HepG2 (cell line): Measurements from ENCODE around the gene DNAJB11. TPM values are rescaled to one million over a fixed set of nuclear protein-coding genes. Genes with fewer than 3 reads are reported as not detected.

Experiments
- ATM ChIP-seq: fragments of 450-650 bp; IDR thresholded peaks from 2 replicates; pipeline ENCODE4 v1.7.1; 2017; ENCODE audit warnings: mild to moderate bottlenecking, borderline replicate concordance
- CBX5 ChIP-seq: sonication (generic); formaldehyde crosslinking; IDR thresholded peaks from 2 replicates; pipeline ENCODE4 v1.4.0; 2020; ENCODE audit warnings: missing genetic modification reagents, borderline replicate concordance
- GRHL1 ChIP-seq: sonication (generic); formaldehyde crosslinking; conservative IDR thresholded peaks from 2 replicates; pipeline ENCODE4 v1.8.0; 2022; ENCODE audit warnings: missing genetic modification reagents
- HMG20B ChIP-seq: conservative IDR thresholded peaks from 2 replicates; pipeline ENCODE4 v1.6.1; 2016; ENCODE audit warnings: missing genetic modification reagents, missing compliant biosample characterization
- HNF4A ChIP-seq: sonication (generic); formaldehyde crosslinking; IDR thresholded peaks from 2 replicates; pipeline ENCODE4 v1.4.0; 2020; ENCODE audit warnings: missing genetic modification reagents
- KLF16 ChIP-seq, 2 experiments: sonication (generic) in 1 of 2; formaldehyde crosslinking in 1 of 2; IDR thresholded peaks; 2 replicates each; pipeline versions ENCODE4 v1.6.1 to v1.8.0; 2016 to 2023; ENCODE audit warnings: missing genetic modification reagents in 2 of 2, missing compliant biosample characterization in 1 of 2
- NCOR1 ChIP-seq: fragments of 200-600 bp; sonication (generic); IDR thresholded peaks from 2 replicates; pipeline ENCODE4 v1.7.0; 2017; ENCODE audit warnings: antibody characterized with exemption, low read length, borderline replicate concordance
- NFRKB ChIP-seq: fragments of 450-650 bp; IDR thresholded peaks from 2 replicates; pipeline ENCODE4 v1.6.1; 2017
- PPARG ChIP-seq: conservative IDR thresholded peaks from 2 replicates; pipeline ENCODE4 v1.6.1; 2016; ENCODE audit warnings: missing biosample characterization, missing genetic modification reagents
- SALL2 ChIP-seq: sonication (generic); formaldehyde crosslinking; IDR thresholded peaks from 2 replicates; pipeline ENCODE4 v1.8.1; 2023; ENCODE audit warnings: mild to moderate bottlenecking, missing genetic modification reagents, inconsistent platforms
- TCF12 ChIP-seq, 2 experiments: fragments of 450-650 bp in 1 of 2; sonication (generic) in 1 of 2; formaldehyde crosslinking in 1 of 2; IDR thresholded peaks; 2 replicates each; pipeline versions ENCODE4 v1.6.1 to v1.8.0; 2017 to 2022; ENCODE audit warnings: antibody characterized with exemption in 1 of 2, mild to moderate bottlenecking in 1 of 2, missing genetic modification reagents in 1 of 2, moderate library complexity in 1 of 2
- TP53 ChIP-seq: sonication (generic); formaldehyde crosslinking; conservative IDR thresholded peaks from 2 replicates; pipeline ENCODE4 v1.4.0; 2020; ENCODE audit warnings: missing genetic modification reagents
- ZBTB20 ChIP-seq: sonication (generic); formaldehyde crosslinking; IDR thresholded peaks from 2 replicates; pipeline ENCODE4 v1.8.1; 2023; ENCODE audit warnings: missing genetic modification reagents, low read depth, mild to moderate bottlenecking, borderline replicate concordance
- ZNF44 ChIP-seq: sonication (generic); formaldehyde crosslinking; IDR thresholded peaks from 2 replicates; pipeline ENCODE4 v1.5.1; 2020; ENCODE audit warnings: mild to moderate bottlenecking, missing genetic modification reagents
- ZNF619 ChIP-seq: sonication (generic); formaldehyde crosslinking; IDR thresholded peaks from 2 replicates; pipeline ENCODE4 v1.4.0; 2020; ENCODE audit warnings: mild to moderate bottlenecking, missing genetic modification reagents
- ZNF7 ChIP-seq: IDR thresholded peaks from 2 replicates; pipeline ENCODE4 v1.6.1; 2016; ENCODE audit warnings: missing biosample characterization, missing genetic modification reagents
- polyA plus RNA-seq, 8 experiments: library from polyadenylated mRNA; depleted of rRNA in 3 of 8; stranded (reverse) in 7 of 8; unstranded in 1 of 8; fragments of >200 nt; fragmentation: Illumina TruSeq in 4 of 8; extraction: Trizol in 4 of 8; gene quantifications; 2 replicates each; pipeline versions ENCODE4 v1.2.1 to v1.2.3, GENCODE V29; 2011 to 2016; ENCODE audit warnings: low read depth in 4 of 8, missing spikeins in 1 of 8, mixed read lengths in 1 of 8; ENCODE audit not compliant: insufficient read depth in 1 of 8
- total RNA-seq, 5 experiments: library from RNA; depleted of rRNA; stranded (reverse); fragments of >200 nt; fragmentation: Illumina TruSeq; extraction: Trizol; gene quantifications; 2 replicates each; pipeline ENCODE4 v1.2.3, GENCODE V29; 2016; ENCODE audit warnings: low read depth in 1 of 5
- TF ChIP-seq, protein P1 (sequence below): sonication (generic); formaldehyde crosslinking; IDR thresholded peaks from 2 replicates; pipeline ENCODE4 v1.4.0; 2020; ENCODE audit warnings: missing genetic modification reagents, borderline replicate concordance
- TF ChIP-seq, protein P2 (sequence below): sonication (generic); formaldehyde crosslinking; IDR thresholded peaks from 2 replicates; pipeline ENCODE4 v1.5.1; 2020; ENCODE audit warnings: missing genetic modification reagents, mild to moderate bottlenecking, borderline replicate concordance
- TF ChIP-seq, protein P3 (sequence below): sonication (generic); formaldehyde crosslinking; IDR thresholded peaks from 2 replicates; pipeline ENCODE4 v1.5.0; 2020; ENCODE audit warnings: mild to moderate bottlenecking, missing genetic modification reagents

Gene DNAJB11
- total and polyA plus RNA-seq, 2 of the 13 experiments (the other 11 are each of a cell fraction or from before 2014, with no cell fraction given), result 41.0 to 132 TPM

DNA sequence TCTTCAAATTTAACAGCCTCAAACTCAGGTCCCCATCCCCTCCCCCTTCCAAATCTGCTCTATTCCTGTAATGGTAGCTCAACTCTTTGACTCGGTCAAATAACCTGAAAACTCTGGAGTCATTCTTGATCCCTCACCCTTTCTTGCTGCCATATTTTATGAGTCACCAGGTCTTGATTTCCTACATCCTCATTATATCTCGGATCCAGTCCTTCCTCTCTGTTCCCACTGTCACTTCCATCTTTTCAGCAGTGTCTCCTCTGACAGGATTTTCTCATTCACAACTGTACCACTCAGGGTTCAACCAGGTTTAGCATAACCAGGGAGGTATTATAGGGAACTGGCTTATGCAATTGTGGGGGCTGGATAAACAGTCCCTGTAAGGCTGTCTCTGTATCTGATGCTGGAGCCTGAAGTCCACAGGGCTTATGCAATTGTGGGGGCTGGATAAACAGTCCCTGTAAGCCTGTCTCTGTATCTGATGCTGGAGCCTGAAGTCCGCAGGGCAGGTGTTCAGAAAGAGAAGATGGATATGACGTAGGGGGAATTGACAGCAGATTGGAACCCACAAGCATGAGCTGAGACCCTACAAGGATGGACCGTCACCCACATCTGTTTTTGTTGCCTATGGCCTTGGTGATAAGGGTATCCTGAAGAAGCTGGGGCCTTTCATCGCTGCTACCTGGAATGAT is 60.6 kb downstream of the DNAJB11 start (continued):
- TF ChIP-seq, protein P1, sequence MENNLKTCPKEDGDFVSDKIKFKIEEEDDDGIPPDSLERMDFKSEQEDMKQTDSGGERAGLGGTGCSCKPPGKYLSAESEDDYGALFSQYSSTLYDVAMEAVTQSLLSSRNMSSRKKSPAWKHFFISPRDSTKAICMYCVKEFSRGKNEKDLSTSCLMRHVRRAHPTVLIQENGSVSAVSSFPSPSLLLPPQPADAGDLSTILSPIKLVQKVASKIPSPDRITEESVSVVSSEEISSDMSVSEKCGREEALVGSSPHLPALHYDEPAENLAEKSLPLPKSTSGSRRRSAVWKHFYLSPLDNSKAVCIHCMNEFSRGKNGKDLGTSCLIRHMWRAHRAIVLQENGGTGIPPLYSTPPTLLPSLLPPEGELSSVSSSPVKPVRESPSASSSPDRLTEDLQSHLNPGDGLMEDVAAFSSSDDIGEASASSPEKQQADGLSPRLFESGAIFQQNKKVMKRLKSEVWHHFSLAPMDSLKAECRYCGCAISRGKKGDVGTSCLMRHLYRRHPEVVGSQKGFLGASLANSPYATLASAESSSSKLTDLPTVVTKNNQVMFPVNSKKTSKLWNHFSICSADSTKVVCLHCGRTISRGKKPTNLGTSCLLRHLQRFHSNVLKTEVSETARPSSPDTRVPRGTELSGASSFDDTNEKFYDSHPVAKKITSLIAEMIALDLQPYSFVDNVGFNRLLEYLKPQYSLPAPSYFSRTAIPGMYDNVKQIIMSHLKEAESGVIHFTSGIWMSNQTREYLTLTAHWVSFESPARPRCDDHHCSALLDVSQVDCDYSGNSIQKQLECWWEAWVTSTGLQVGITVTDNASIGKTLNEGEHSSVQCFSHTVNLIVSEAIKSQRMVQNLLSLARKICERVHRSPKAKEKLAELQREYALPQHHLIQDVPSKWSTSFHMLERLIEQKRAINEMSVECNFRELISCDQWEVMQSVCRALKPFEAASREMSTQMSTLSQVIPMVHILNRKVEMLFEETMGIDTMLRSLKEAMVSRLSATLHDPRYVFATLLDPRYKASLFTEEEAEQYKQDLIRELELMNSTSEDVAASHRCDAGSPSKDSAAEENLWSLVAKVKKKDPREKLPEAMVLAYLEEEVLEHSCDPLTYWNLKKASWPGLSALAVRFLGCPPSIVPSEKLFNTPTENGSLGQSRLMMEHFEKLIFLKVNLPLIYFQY (CRISPR knock-in tag), result 0 out of 2 replicates have a peak, but pooled peaks have one; percentile 24
- TF ChIP-seq ZNF7 (CRISPR knock-in tag) (no peak), CBX5 (peak; percentile 61; the same call in 1 of the 2 replicates), KLF16 (CRISPR knock-in tag; IDR thresholded peaks at IDR 0.05) (peak in 1 of 2 experiments; percentile 60; a peak in 1 of 4 replicates), ZBTB20 (CRISPR knock-in tag) (peak; percentile 84; the same call in 1 of the 2 replicates), GRHL1 (CRISPR knock-in tag) (no peak), PPARG (CRISPR knock-in tag) (0 out of 2 replicates have a peak, but pooled peaks have one; percentile 46), ATM (peak; percentile 59; the same call in 1 of the 2 replicates), ZNF44 (0 out of 2 replicates have a peak, but pooled peaks have one; percentile 33), HMG20B (peak; percentile 71; the same call in 1 of the 2 replicates), TCF12 (IDR thresholded peaks at IDR 0.05) (no peak), TCF12 (CRISPR knock-in tag; IDR thresholded peaks at IDR 0.05) (peak; percentile 64; the same call in 1 of the 2 replicates), HNF4A (peak; percentile 97), SALL2 (CRISPR knock-in tag) (peak; percentile 78; the same call in 1 of the 2 replicates), NCOR1 (peak; percentile 88), ZNF619 (CRISPR knock-in tag) (0 out of 2 replicates have a peak, but pooled peaks have one; percentile 44), TP53 (CRISPR knock-in tag) (0 out of 2 replicates have a peak, but pooled peaks have one; percentile 21), NFRKB (no peak)
- TF ChIP-seq, protein P2, sequence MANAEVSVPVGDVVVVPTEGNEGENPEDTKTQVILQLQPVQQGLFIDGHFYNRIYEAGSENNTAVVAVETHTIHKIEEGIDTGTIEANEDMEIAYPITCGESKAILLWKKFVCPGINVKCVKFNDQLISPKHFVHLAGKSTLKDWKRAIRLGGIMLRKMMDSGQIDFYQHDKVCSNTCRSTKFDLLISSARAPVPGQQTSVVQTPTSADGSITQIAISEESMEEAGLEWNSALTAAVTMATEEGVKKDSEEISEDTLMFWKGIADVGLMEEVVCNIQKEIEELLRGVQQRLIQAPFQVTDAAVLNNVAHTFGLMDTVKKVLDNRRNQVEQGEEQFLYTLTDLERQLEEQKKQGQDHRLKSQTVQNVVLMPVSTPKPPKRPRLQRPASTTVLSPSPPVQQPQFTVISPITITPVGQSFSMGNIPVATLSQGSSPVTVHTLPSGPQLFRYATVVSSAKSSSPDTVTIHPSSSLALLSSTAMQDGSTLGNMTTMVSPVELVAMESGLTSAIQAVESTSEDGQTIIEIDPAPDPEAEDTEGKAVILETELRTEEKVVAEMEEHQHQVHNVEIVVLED, result peak; percentile 63; the same call in 1 of the 2 replicates
- TF ChIP-seq, protein P3, sequence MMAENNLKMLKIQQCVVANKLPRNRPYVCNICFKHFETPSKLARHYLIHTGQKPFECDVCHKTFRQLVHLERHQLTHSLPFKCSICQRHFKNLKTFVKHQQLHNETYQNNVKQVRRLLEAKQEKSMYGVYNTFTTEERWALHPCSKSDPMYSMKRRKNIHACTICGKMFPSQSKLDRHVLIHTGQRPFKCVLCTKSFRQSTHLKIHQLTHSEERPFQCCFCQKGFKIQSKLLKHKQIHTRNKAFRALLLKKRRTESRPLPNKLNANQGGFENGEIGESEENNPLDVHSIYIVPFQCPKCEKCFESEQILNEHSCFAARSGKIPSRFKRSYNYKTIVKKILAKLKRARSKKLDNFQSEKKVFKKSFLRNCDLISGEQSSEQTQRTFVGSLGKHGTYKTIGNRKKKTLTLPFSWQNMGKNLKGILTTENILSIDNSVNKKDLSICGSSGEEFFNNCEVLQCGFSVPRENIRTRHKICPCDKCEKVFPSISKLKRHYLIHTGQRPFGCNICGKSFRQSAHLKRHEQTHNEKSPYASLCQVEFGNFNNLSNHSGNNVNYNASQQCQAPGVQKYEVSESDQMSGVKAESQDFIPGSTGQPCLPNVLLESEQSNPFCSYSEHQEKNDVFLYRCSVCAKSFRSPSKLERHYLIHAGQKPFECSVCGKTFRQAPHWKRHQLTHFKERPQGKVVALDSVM (CRISPR knock-in tag), result peak; percentile 40; the same call in 1 of the 2 replicates
